Smooth muscle cell of the coronary artery (primary cell): ENCODE data around the gene CCDC171. TPM values are rescaled to one million over a fixed set of nuclear protein-coding genes. Genes with fewer than 3 reads are reported as not detected.

ENCODE experiments used
- total RNA-seq: library from RNA; depleted of rRNA; stranded (reverse); fragments of >200 nt; gene quantifications from 2 replicates; pipeline ENCODE4 v1.2.3, GENCODE V29; 2014; ENCODE audit warnings: low replicate concordance

Gene CCDC171
- total RNA-seq = 1.7 and 3.6 TPM in 2 replicates

DNA sequence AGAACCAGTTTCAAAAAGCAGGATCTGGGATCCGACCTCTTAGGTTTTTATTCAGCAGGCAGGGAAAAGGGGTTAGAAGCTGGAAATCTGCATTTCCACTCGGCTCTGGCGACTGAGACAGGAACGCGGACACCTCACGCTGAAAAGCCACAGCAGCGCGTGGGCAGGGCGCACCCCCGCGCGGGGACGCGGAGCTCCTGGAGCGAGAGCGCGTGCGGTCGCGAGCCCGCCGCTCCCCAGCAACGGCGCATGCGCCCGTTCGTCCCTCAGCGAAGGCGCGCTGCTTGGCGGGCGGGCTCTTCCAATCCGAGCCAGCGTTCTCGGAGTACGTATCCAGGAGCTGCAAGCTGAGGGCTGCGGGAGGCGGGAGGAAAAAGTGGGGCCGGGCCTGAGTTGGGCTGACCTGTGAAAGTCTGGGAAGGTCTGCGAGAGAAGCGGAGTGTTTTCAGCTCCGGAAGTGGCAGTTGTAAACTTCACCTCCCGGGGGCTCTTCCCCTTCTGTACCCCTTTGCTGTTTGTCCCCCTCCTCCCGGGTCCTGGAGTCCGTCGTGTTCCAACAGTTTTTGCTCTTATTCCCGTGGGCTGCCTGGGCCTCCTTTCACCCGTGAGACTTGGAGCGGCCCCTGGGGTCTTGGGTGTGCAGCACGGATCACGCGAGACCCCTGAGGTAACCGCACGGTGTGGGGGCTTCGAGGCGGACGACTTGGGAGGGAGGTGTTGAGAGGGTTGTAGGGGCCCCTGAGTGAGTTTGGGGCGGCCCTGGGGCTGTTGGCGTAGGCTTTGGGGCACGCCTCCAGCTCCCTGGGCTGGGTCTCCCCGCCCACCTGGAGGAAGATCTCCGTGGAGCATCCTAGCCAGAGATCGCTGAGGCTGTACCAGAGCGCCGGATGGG, at the start of gene CCDC171:
Gene CCDC171 (plus strand): TSS at position 408 of the 892 bp plus-strand sequence. CDS start 11,046 bp downstream, outside the sequence.

DNA sequence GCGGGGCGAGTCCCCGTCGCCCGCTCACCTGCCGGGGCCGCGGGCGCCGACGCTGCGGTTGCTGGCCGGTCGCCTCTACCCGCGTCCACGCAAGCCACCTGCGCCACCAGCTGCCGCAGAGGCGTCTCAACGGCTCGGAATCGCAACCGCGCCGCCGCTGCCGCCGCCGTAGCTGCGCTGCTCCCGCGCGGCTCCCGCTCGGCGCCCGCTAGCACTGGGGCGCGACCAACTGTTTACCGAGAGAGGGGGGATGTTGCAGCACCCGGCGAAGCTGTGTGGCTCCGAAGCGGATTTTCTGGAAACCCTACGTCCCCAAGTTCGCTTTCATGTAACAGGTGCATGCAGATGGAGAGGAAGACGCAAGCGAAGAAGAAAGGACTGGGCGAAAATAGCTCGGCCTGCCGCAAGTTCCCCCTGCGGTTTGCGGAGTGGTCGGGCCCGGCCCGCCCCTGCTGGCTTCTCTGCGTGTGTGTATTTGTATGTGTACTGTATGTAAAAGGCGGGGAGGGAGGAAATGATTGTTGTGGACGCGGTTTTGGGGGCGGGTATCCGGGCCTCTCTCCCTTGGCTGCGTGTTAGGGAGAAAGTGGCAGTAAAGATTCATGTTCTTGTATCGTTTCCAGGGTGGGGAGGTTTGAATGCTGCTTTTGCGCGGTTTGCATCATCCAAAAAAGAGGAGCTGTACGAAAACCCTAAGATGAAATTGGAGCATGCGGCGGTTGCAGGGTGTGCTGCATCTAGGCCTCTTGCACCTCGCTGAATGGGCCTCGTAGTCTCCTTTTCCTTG, 41.9 kb upstream of the CCDC171 start, which contains the start of gene PSIP1:
Gene PSIP1 (minus strand): TSS at position 182 of the 787 bp plus-strand sequence. CDS start 782 bp downstream, outside the sequence.

Other genes with a start within 250 kb of the CCDC171 start
- 6.1 and 8.0 TPM in 2 replicates for gene TTC39B, start 245.8 kb upstream of the CCDC171 start, total RNA-seq
- gene SNAPC3, start 130.2 kb upstream of the CCDC171 start, total RNA-seq = 28.5 and 36.6 TPM in 2 replicates
- 13.2 and 25.3 TPM in 2 replicates for gene PSIP1, start 42.1 kb upstream of the CCDC171 start, total RNA-seq